GM18861 (cell line): ENCODE results near the gene OLFML2B.
A peak's percentile ranks its signal among the peaks of the same experiment; 100 is the strongest.

ENCODE experiments used
- ATAC-seq: cut with Tn5 transposase; IDR thresholded peaks from one replicate; pipeline ENCODE4 v1.9.1; 2021; ENCODE audit not compliant: unreplicated experiment

The OLFML2B gene

GRCh38 chr1:161948435-161948834 lies 75.2 kb downstream of the OLFML2B start:
- no peak for ATAC-seq

GRCh38 chr1:161946071-161946987 lies 77.3 kb downstream of the OLFML2B start:
- ATAC-seq: no peak

- ATAC-seq: no peak
Measured at GRCh38 chr1:161945306-161946060, 78.2 kb downstream of the OLFML2B start.

GRCh38 chr1:161944381-161944780 lies 79.3 kb downstream of the OLFML2B start:
- no peak for ATAC-seq

GRCh38 chr1:161943737-161944136 lies 79.9 kb downstream of the OLFML2B start:
- ATAC-seq: no peak

GRCh38 chr1:161941726-161942436 lies 81.8 kb downstream of the OLFML2B start:
- ATAC-seq: no peak

GRCh38 chr1:161940866-161941591 lies 82.6 kb downstream of the OLFML2B start:
- no peak for ATAC-seq

GRCh38 chr1:161936786-161937185 lies 86.9 kb downstream of the OLFML2B start:
- ATAC-seq: no peak

GRCh38 chr1:161935264-161935663 lies 88.4 kb downstream of the OLFML2B start:
- ATAC-seq: no peak

- peak; percentile 67 for ATAC-seq
Measured at GRCh38 chr1:161933592-161934588, 89.8 kb downstream of the OLFML2B start.
